ENCODE measurements around the gene GABRG3.

- TF ChIP-seq CTCF (IDR thresholded peaks at IDR 0.05) (no peak), POLR2A (IDR thresholded peaks at IDR 0.05) (no peak)
These were observed 163.5 kb downstream of the GABRG3 start for GRCh38 chr15:27134481-27134880.

All from breast epithelium (tissue), 3 donors.